Activated B cell treated with CpG ODN at 0.5 μM for 24 hours (primary cell): ENCODE data around the gene VWA7. TPM values are rescaled to one million over a fixed set of nuclear protein-coding genes. Genes with fewer than 3 reads are reported as not detected.
A peak's percentile ranks its signal among the peaks of the same experiment; 100 is the strongest.

Source experiments
- ATAC-seq: fragments of 200-7000 bp; cut with Tn5 transposase; one replicate; pipeline ENCODE4 v1.10.0; 2021; ENCODE audit warnings: low read depth, mild to moderate bottlenecking, moderate library complexity
- CTCF ChIA-PET: fragments of 350-600 bp; sonication (Branson Sonifier 250); formaldehyde crosslinking; loops from one replicate; lab custom pipeline; 2021; ENCODE audit warnings: antibody characterized with exemption; lab: Charles Lee
- POLR2A ChIA-PET: fragments of 350-600 bp; sonication (Branson Sonifier 250); formaldehyde crosslinking; loops from one replicate; lab custom pipeline; 2021; ENCODE audit warnings: antibody characterized with exemption; lab: Charles Lee
- DNase-seq: peaks from one replicate; pipeline ENCODE4 v3.0.0; 2022
- H3K27ac Mint-ChIP-seq: one replicate; pipeline ENCODE4 v1.8.0; 2020; ENCODE audit warnings: mixed read lengths
- H3K27me3 Mint-ChIP-seq: one replicate; pipeline ENCODE4 v1.8.0; 2021; ENCODE audit warnings: mixed read lengths
- H3K36me3 Mint-ChIP-seq: one replicate; pipeline ENCODE4 v1.8.0; 2021; ENCODE audit warnings: low read depth, mixed read lengths
- H3K4me1 Mint-ChIP-seq: one replicate; pipeline ENCODE4 v1.8.0; 2021; ENCODE audit warnings: mixed read lengths
- H3K4me3 Mint-ChIP-seq: one replicate; pipeline ENCODE4 v1.8.0; 2020; ENCODE audit warnings: mild to moderate bottlenecking, mixed read lengths
- H3K9me3 Mint-ChIP-seq: one replicate; pipeline ENCODE4 v1.8.0; 2020; ENCODE audit warnings: mixed read lengths
- CTCF ChIP-seq: fragments of 200-600 bp; IDR thresholded peaks from one replicate; pipeline ENCODE4 v1.8.0; 2022; ENCODE audit warnings: antibody characterized with exemption, mild to moderate bottlenecking
- intact Hi-C: fragments of 100-400 bp; cut with micrococcal nuclease; formaldehyde crosslinking; loops from one replicate; pipeline ENCODE4 v1.15.1; 2024
- total RNA-seq: library from RNA; stranded (reverse); gene quantifications from 2 replicates; pipeline ENCODE4 v1.2.3, GENCODE V29; 2022

VWA7 gene
- total RNA-seq, 1 donor from 2014 or later: 2.9 TPM

DNA sequence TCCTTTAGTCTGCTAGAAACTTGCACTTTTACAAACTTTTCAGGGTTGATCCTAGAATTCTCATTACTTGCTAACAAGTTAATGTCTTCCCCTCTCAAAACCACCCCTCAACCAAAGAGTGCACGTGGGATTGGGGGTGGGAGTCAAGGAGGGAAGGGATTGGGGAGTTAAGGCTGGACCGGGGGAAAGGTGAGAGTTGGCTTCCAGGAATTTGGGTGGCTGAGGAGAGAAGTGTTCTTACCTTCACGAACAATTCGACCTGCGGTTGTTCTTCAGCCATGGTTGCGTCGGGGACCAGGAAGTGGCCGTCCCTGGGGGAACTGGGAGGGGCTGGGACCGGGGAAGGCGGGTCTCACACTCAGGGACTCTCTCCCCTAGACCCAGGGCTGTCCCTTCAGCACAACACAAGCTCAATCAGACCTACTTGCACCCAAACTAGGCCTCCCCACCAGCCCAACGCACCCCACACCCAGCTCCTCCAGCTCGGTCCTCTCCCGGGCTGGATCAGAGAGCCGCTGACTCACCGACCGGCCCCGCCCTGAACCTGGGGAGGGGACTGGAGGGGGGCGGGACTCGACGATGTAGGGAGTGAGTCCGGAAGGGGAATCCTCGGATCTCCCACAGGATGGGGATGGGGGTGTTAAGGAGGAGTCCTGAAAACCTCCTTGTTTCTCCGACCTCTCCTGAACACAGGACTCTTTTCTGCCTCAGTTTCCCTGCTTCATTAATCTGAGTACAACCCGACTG lies 40.9 kb downstream of the VWA7 start, which contains the start of gene CLIC1:
Gene CLIC1 (minus strand): TSS at position 510 of the 747 bp plus-strand sequence. CDS start 230 bp downstream, at position 280.
- H3K4me3 Mint-ChIP-seq: peak within 1 kb of the TSS; percentile 92
- no peaks in the 10 kb centered on the region for H3K27me3 Mint-ChIP-seq
- peak; percentile 73 for DNase-seq
- ChIA-PET POLR2A (interaction anchor here (0.5 to 7.5 kb wide), 24 partner anchors 9 to 195 kb away, joined by 3 to 131 read pairs (median 6); partner anchors contain the start of genes ABHD16A, BAG6, DDAH2 and DDX39B), CTCF (interaction anchor here (0.8 to 1.8 kb wide), 5 partner anchors 34 to 94 kb away, joined by 3 to 5 read pairs (median 3); no protein-coding TSS in a partner anchor)
- no peak for TF ChIP-seq CTCF
- peak; percentile 46 for ATAC-seq
- H3K4me1 Mint-ChIP-seq: peaks cover 74% of the 10 kb centered on the region
- H3K9me3 Mint-ChIP-seq: no peaks in the 10 kb centered on the region
- H3K27ac Mint-ChIP-seq: peak within 1 kb of the TSS; percentile 94
- peaks cover 50% of the 10 kb centered on the region for H3K36me3 Mint-ChIP-seq
- intact Hi-C loops: loop anchor here (5.0 to 10.0 kb wide), 2 partner anchors 114 to 241 kb away; partner anchors contain the start of genes MICB and PRRC2A

- ChIA-PET CTCF (interaction anchor here (0.7 to 2.8 kb wide), 3 partner anchors 85 to 96 kb away, joined by 3 to 9 read pairs (median 3); no protein-coding TSS in a partner anchor), POLR2A (interaction anchor here (0.5 to 7.5 kb wide), 22 partner anchors 7 to 1566 kb away, joined by 3 to 131 read pairs (median 4); partner anchors contain the start of genes ABCF1, ABHD16A, BAG6 and DDAH2)
- Mint-ChIP-seq H3K4me3 (peak overlapping the region; percentile 92), H3K27ac (peak overlapping the region; percentile 94), H3K27me3 (no peaks in the 10 kb centered on the region), H3K9me3 (no peaks in the 10 kb centered on the region), H3K36me3 (peaks cover 58% of the 10 kb centered on the region), H3K4me1 (peaks cover 72% of the 10 kb centered on the region)
- peak; percentile 49 for DNase-seq
- peak; percentile 36 for ATAC-seq
- no peak for TF ChIP-seq CTCF
- intact Hi-C loops: loop anchor here (5.0 to 10.0 kb wide), 2 partner anchors 113 to 240 kb away; partner anchors contain the start of genes MICB and PRRC2A
These were observed 42.2 kb downstream of the VWA7 start for GRCh38 chr6:31734821-31735406.

- TF ChIP-seq CTCF: no peak
- peak overlapping the region; percentile 92 for H3K4me3 Mint-ChIP-seq
- intact Hi-C loops: loop anchor here (10.0 kb wide), 1 partner anchor 240 kb away; the partner anchor contains the start of gene MICB
- peak overlapping the region; percentile 94 for H3K27ac Mint-ChIP-seq
- no peaks in the 10 kb centered on the region for H3K27me3 Mint-ChIP-seq
- POLR2A ChIA-PET: interaction anchor here (0.5 to 7.5 kb wide), 14 partner anchors 26 to 1567 kb away, joined by 3 to 103 read pairs (median 5); partner anchors contain the start of genes ABCF1, ABHD16A, BAG6 and LSM2
- no peak for ATAC-seq
- H3K4me1 Mint-ChIP-seq: peaks cover 69% of the 10 kb centered on the region
- CTCF ChIA-PET: interaction anchor here (2.8 kb wide), 1 partner anchor 96 kb away, joined by 9 read pairs; no protein-coding TSS in a partner anchor
- peaks cover 58% of the 10 kb centered on the region for H3K36me3 Mint-ChIP-seq
- no peaks in the 10 kb centered on the region for H3K9me3 Mint-ChIP-seq
- DNase-seq: no peak
These were observed 42.8 kb downstream of the VWA7 start for GRCh38 chr6:31734247-31734820.

DNA sequence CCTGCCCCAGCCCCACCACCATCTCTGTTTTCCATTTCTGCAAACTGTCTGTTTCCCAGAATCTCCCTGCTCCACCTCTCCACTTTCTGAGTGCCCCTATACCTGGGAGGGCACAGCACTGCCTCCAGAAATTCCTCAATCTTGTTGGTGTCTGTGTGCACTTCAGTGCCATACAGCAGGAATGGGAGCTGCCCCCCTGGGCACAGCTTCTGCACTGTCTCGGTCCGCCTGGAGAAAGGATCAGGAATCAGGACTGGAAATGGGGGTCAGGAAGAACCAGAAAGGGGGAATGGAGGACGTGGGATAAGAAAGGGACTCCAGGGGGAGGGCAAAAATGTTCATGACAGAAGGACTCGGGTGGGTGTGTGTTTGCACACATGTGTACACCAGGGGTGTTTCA lies 43.4 kb downstream of the VWA7 start:
- Mint-ChIP-seq H3K4me1 (peaks cover 69% of the 10 kb centered on the region), H3K27ac (peak overlapping the region; percentile 94), H3K4me3 (peak overlapping the region; percentile 92), H3K9me3 (no peaks in the 10 kb centered on the region), H3K36me3 (peaks cover 60% of the 10 kb centered on the region), H3K27me3 (no peaks in the 10 kb centered on the region)
- no peak for ATAC-seq
- intact Hi-C loops: loop anchor here (10.0 kb wide), 1 partner anchor 239 kb away; the partner anchor contains the start of gene MICB
- POLR2A ChIA-PET: interaction anchor here (1.3 to 1.4 kb wide), 2 partner anchors 31 to 81 kb away, joined by 6 read pairs; partner anchors contain the start of genes ABHD16A, HSPA1A and HSPA1L
- CTCF ChIA-PET: interaction anchor here (2.8 kb wide), 1 partner anchor 96 kb away, joined by 9 read pairs; no protein-coding TSS in a partner anchor
- no peak for DNase-seq
- no peak for TF ChIP-seq CTCF
